WERI-Rb-1 (cell line): Measurements from ENCODE around the gene RASSF10.

Experiments
- DNase-seq: peaks from one replicate; pipeline ENCODE4 v3.0.0-alpha.2; 2020
- H3K27ac ChIP-seq: fragments of 250-450 bp; sonication (Bioruptor Pico); 2 replicates; pipeline ENCODE4 v1.5.1; 2020; ENCODE audit warnings: mild to moderate bottlenecking, moderate library complexity
- H3K27me3 ChIP-seq: fragments of 250-450 bp; sonication (Bioruptor Pico); 2 replicates; pipeline ENCODE4 v1.5.1; 2021; ENCODE audit warnings: mild to moderate bottlenecking, low read depth, moderate library complexity; ENCODE audit not compliant: insufficient read depth, severe bottlenecking
- H3K36me3 ChIP-seq: fragments of 250-450 bp; sonication (Bioruptor Pico); 2 replicates; pipeline ENCODE4 v1.5.1; 2020; ENCODE audit warnings: mild to moderate bottlenecking, moderate library complexity
- H3K4me3 ChIP-seq: 2 replicates; pipeline ENCODE4 v1.5.1; 2011; ENCODE audit warnings: low read depth, mild to moderate bottlenecking, control low read depth, low read length
- H3K9me3 ChIP-seq: fragments of 250-450 bp; sonication (Bioruptor Pico); 2 replicates; pipeline ENCODE4 v1.5.1; 2021; ENCODE audit warnings: mild to moderate bottlenecking, moderate library complexity; ENCODE audit not compliant: severe bottlenecking
- CTCF ChIP-seq: IDR thresholded peaks from 2 replicates; pipeline ENCODE4 v1.5.1; 2011; ENCODE audit warnings: low read depth, mild to moderate bottlenecking, control low read depth, inconsistent platforms, low read length

RASSF10 gene

DNA sequence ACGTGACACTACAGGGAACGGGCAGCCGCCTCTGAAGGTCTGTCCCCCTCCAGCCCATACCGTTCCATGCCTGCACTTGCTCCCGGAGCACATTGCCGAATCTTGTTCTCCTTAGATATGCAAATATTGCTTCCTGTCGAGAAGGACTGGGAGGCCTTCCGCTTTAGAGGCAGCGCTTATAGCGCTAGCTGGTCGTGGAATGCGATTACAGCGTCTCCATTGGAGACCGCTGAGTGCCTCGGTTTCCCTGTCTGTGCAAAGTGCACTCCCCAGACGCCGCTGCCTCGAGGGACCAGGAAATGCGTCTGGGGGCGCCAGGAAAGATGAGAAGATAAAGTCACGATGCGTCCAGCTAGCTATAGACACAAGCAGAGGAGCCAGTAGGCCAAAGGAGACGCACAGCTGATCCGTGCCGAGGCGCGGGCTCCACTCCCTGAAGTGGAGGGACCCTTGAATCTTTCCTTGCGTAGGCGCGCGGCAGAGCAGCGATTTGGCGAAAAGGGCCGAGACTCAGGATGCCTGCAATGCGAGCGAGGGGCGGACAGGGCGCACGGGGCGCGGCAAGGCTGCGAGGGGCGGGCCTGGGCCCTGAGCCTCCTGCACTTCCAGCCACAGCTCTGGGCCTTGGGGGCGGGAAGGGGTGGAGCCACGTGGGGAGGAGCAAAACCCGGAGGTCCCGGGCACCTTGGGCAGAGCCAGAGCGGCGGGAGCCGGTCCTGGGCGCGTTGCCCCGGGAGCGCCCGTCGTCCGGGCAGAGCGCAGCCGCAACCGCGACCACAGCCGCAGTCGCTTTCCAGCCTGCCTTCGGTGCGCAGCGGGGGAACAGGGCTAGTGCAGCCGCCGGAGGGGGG is at the start of gene RASSF10:
RASSF10 (plus strand) TSS at position 692 of the 851 bp plus-strand sequence. CDS start 261 bp downstream, outside the sequence.
- peaks cover 12% of the 10 kb centered on the region for H3K9me3 ChIP-seq
- peak within 1 kb of the TSS; percentile 30 for H3K4me3 ChIP-seq
- no peaks in the 10 kb centered on the region for H3K36me3 ChIP-seq
- TF ChIP-seq CTCF: no peak
- peaks cover 87% of the 10 kb centered on the region for H3K27me3 ChIP-seq
- DNase-seq: peak; percentile 53
- no peak within 1 kb of the TSS for H3K27ac ChIP-seq

DNA sequence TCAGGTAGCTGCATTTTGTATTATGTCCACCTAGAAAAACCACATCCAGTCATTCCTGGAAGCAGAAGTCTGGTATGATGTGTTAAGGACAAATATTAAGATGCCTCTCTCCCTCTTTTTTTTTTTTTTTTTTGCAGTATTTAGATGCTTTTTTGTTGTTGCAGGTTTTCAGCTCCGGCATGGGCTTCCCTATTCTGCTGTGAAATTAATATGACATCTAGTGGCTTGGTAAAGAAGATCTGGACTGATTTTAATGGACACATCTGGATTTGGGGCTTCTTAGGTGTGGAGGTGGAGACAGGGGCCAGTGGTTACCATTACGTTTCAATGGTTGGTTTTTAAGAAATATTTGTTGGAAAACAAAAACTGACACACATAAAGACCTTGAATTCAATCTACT is 47.5 kb upstream of the RASSF10 start:
- Histone ChIP-seq H3K36me3 (no peaks in the 10 kb centered on the region), H3K27ac (no peak overlapping the region), H3K4me3 (no peak overlapping the region), H3K27me3 (peaks cover 8% of the 10 kb centered on the region), H3K9me3 (no peaks in the 10 kb centered on the region)
- no peak for DNase-seq
- TF ChIP-seq CTCF: no peak

DNA sequence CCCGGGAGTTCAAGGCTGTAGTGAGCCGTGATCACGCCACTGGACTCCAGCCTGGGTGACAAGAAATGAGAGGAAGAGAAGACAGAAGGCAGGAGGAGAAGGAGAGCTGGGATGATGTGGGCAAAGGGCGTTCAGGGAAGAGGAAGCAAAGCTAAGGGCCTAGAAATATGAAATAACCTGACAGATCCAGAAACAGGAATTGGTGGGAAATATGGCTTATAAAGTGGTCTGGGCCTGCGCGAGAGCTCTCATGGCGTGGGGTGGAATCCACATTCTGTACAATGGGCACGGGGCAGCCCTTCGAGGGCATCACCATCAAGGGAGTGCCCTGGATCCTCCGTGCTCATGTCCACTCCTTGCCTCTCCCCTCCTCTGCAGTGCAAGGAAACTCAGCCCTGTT is 46.8 kb upstream of the RASSF10 start:
- no peak overlapping the region for H3K27ac ChIP-seq
- DNase-seq: no peak
- H3K36me3 ChIP-seq: no peaks in the 10 kb centered on the region
- no peak overlapping the region for H3K4me3 ChIP-seq
- H3K27me3 ChIP-seq: peaks cover 13% of the 10 kb centered on the region
- no peaks in the 10 kb centered on the region for H3K9me3 ChIP-seq
- TF ChIP-seq CTCF: no peak

- TF ChIP-seq CTCF: no peak
- peak; percentile 14 for DNase-seq
- no peaks in the 10 kb centered on the region for H3K36me3 ChIP-seq
- no peak overlapping the region for H3K27ac ChIP-seq
- no peak overlapping the region for H3K4me3 ChIP-seq
- no peaks in the 10 kb centered on the region for H3K9me3 ChIP-seq
- H3K27me3 ChIP-seq: peaks cover 20% of the 10 kb centered on the region
Observed at GRCh38 chr11:12963051-12963450, 46.1 kb upstream of the RASSF10 start.

- peak; percentile 68 for TF ChIP-seq CTCF
- peaks cover 25% of the 10 kb centered on the region for H3K27me3 ChIP-seq
- no peaks in the 10 kb centered on the region for H3K36me3 ChIP-seq
- peak; percentile 76 for DNase-seq
- no peaks in the 10 kb centered on the region for H3K9me3 ChIP-seq
- no peak overlapping the region for H3K27ac ChIP-seq
- H3K4me3 ChIP-seq: no peak overlapping the region
Observed at GRCh38 chr11:12963792-12964536, 45.2 kb upstream of the RASSF10 start.
